ENCODE data around the gene MADD. TPM values are rescaled to one million over a fixed set of nuclear protein-coding genes. Genes with fewer than 3 reads are reported as not detected.

MADD gene
- total RNA-seq, 1 donor from 2014 or later, result 31.7 TPM

- no peak overlapping the region for H3K27ac ChIP-seq
- no peaks in the 10 kb centered on the region for H3K36me3 ChIP-seq
- H3K27me3 ChIP-seq, result no peaks in the 10 kb centered on the region
- intact Hi-C loops (cut with DNase I), result no loop called here
- peaks cover 9 to 33% of the 10 kb centered on the region in 2 donors for H3K4me1 ChIP-seq
- no peak overlapping the region for H3K4me3 ChIP-seq
- TF ChIP-seq, protein P1, sequence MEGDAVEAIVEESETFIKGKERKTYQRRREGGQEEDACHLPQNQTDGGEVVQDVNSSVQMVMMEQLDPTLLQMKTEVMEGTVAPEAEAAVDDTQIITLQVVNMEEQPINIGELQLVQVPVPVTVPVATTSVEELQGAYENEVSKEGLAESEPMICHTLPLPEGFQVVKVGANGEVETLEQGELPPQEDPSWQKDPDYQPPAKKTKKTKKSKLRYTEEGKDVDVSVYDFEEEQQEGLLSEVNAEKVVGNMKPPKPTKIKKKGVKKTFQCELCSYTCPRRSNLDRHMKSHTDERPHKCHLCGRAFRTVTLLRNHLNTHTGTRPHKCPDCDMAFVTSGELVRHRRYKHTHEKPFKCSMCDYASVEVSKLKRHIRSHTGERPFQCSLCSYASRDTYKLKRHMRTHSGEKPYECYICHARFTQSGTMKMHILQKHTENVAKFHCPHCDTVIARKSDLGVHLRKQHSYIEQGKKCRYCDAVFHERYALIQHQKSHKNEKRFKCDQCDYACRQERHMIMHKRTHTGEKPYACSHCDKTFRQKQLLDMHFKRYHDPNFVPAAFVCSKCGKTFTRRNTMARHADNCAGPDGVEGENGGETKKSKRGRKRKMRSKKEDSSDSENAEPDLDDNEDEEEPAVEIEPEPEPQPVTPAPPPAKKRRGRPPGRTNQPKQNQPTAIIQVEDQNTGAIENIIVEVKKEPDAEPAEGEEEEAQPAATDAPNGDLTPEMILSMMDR (IDR thresholded peaks at IDR 0.05), result no peak
- no peaks in the 10 kb centered on the region for H3K9me3 ChIP-seq
- DNase-seq (ENCODE audit: low spot score in 2 of 2), result no peak
Measured at GRCh38 chr11:47251751-47252150, 18.2 kb upstream of the MADD start.

- intact Hi-C loops (cut with DNase I), result no loop called here
- Histone ChIP-seq H3K27me3 (no peaks in the 10 kb centered on the region), H3K4me1 (peaks cover 12 to 37% of the 10 kb centered on the region in 2 donors), H3K9me3 (no peaks in the 10 kb centered on the region), H3K27ac (peak overlapping the region; percentile 69 to 81), H3K36me3 (no peaks in the 10 kb centered on the region), H3K4me3 (no peak overlapping the region)
- TF ChIP-seq, protein P1 (IDR thresholded peaks at IDR 0.05), result no peak
- DNase-seq (ENCODE audit: low spot score in 2 of 2), result no peak
Measured at GRCh38 chr11:47253660-47254059, 16.3 kb upstream of the MADD start.

- TF ChIP-seq, protein P1 (IDR thresholded peaks at IDR 0.05), result no peak
- Histone ChIP-seq H3K36me3 (no peaks in the 10 kb centered on the region), H3K27me3 (no peaks in the 10 kb centered on the region), H3K4me3 (peak overlapping the region in 1 of 2 donors; percentile 3), H3K9me3 (no peaks in the 10 kb centered on the region), H3K27ac (peak overlapping the region; percentile 69 to 81), H3K4me1 (peaks cover 12 to 33% of the 10 kb centered on the region in 2 donors)
- DNase-seq (ENCODE audit: low spot score in 2 of 2), result peak in 1 of 2 donors; percentile 43
- intact Hi-C loops (cut with DNase I), result no loop called here
Measured at GRCh38 chr11:47254386-47254785, 15.5 kb upstream of the MADD start.

DNA sequence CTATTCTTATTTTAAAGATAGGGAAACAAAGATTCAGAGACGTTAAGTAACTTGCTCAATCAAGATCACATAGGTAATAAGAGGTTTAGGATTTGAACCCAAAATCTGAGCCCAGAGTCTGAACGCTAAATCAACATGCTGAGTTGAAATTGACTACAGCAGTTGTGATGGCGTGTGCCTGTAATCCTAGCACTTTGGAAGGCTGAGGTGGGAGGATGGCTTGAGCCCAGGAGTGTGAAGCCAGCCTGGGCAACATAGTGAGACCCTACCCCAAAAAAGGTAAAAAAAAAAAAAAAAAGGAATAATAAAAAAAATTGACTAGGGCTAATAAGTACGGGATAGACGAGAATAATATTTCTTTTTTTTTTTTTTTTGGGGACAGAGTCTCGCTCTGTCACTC, 13.6 kb upstream of the MADD start:
- Histone ChIP-seq H3K36me3 (no peaks in the 10 kb centered on the region), H3K4me1 (peaks cover 12 to 31% of the 10 kb centered on the region in 2 donors), H3K9me3 (no peaks in the 10 kb centered on the region), H3K27ac (peak overlapping the region in 1 of 2 donors; percentile 49), H3K27me3 (no peaks in the 10 kb centered on the region), H3K4me3 (no peak overlapping the region)
- DNase-seq (ENCODE audit: low spot score in 2 of 2), result no peak
- TF ChIP-seq, protein P1 (IDR thresholded peaks at IDR 0.05), result no peak
- intact Hi-C loops (cut with DNase I), result no loop called here

- Histone ChIP-seq H3K9me3 (no peaks in the 10 kb centered on the region), H3K4me3 (peak overlapping the region; percentile 48 to 64), H3K36me3 (no peaks in the 10 kb centered on the region), H3K27me3 (no peaks in the 10 kb centered on the region), H3K4me1 (peaks cover 12 to 31% of the 10 kb centered on the region in 2 donors), H3K27ac (peak overlapping the region; percentile 81 to 83)
- TF ChIP-seq, protein P1 (IDR thresholded peaks at IDR 0.05), result no peak
- intact Hi-C loops (cut with DNase I), result no loop called here
- no peak for DNase-seq (ENCODE audit: low spot score in 2 of 2)
Measured at GRCh38 chr11:47257177-47257516, 12.8 kb upstream of the MADD start.
